HG03060 (cell line): Measurements from ENCODE around the gene IKZF1.

Source experiments
- ATAC-seq: cut with Tn5 transposase; IDR thresholded peaks from one replicate; pipeline ENCODE4 v1.9.1; 2021; ENCODE audit warnings: low read depth, moderate number of reproducible peaks; ENCODE audit not compliant: unreplicated experiment

Gene IKZF1

DNA sequence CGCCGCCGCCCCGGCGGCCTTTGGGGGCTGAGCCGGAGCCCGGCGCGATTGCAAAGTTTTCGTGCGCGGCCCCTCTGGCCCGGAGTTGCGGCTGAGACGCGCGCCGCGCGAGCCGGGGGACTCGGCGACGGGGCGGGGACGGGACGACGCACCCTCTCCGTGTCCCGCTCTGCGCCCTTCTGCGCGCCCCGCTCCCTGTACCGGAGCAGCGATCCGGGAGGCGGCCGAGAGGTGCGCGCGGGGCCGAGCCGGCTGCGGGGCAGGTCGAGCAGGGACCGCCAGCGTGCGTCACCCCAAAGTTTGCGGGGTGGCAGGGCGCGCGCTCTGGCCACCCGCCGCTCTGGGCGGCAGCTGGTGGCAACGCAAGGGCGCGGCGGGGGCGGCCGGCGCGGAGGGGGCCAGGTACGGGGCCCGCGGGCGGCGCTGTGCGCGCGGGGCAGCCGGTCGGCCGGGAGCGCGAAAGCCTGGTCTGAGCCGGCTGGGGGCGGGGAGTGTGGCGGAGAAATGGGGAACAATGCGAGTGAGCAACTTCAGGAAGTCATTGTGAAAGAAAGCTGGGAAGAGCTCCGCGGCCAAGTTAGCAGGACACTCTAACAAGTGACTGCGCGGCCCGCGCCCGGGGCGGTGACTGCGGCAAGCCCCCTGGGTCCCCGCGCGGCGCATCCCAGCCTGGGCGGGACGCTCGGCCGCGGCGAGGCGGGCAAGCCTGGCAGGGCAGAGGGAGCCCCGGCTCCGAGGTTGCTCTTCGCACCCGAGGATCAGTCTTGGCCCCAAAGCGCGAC, at the start of gene IKZF1:
Gene IKZF1 (plus strand): TSS at position 588 of the 782 bp plus-strand sequence. CDS start 14,346 bp downstream, outside the sequence.
- no peak for ATAC-seq

GRCh38 chr7:50261593-50261992, 42.9 kb upstream of the IKZF1 start:
- ATAC-seq, result no peak

GRCh38 chr7:50262446-50262845, 42.1 kb upstream of the IKZF1 start:
- no peak for ATAC-seq

DNA sequence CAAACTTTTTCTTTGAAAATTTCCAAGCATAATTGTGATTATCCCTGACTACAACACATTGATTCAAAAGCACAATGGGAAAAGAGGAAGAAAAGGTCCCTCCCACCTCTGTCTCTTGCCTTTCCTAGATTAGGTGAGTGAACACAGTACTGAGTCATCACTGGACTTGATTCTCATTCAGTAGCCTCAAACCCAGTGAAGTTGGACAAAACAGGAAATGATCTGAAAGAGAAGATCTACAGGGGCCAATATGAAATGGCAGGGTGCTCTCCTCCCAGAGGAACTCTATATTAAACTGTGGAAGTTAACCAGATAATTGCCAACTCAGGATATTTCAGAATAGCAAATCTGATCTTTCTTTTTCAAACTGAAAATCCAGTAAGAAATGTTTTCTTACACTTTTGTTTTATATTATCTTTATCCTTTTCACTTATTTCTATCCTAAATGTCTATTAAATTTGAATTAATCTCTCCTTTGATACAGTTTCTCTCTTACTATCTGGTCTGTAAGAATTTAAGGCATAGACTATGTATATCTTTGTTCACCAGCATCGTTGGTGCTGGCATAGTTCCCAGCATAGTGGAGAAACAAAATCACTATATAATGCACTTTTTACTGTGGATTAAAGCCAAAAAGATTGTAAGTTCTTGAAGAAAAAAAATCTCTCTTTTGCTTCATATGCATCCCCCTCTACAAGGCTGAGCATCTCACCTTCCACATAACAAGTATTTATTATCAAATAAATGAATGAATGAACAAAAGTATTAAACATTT, 41.4 kb upstream of the IKZF1 start:
- peak; percentile 48 for ATAC-seq

DNA sequence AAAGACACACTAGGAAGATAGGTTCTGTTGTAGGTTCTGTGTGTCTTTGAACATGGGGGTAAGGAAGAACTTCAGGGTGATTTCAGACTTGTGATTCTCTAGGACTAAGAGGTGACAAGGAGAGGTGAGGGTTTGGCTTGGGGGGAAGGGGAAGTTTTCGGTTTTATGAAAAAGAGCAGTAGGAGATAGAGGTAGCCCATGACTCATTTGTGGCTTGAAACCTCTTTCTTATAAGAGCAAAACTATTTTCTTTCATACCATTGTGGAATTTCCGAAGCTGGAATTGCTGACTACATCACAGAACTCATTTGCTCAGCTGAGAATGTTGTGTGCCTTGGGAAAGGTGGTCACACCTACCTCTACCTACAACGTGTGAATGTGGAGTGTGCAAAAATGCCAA, 39.6 kb upstream of the IKZF1 start:
- ATAC-seq, result no peak

DNA sequence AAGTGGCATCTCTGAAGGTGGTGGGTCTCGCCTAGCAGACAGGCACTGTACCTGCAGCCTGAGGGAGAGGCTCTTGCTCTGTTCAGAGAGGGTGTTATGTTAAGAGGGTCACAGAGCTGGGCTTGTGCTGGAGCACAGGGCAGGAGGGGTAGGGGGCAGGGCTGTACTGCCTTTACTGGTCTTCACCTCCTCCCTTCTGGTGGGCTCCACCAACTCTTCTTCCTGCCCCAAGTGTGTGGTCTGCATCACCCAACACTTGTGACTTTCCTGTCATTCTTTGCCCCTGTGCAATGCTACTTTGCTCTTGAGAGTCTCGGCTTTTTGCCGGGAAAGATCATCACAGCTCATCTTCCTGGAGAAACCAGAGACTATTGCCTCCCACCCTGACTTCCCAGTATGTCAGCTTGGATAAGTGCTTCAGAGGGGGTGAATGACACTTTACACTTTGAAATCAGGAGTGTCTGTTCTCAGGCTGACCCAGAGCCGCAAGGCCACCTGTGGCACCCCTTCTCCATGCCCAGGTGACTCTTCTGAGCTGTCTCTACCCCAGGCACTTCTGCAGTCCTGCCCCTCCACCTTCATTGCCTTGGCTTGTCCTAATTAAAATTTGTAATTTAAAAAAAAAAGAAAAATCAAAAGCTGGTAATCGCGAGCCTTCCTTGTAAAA, 38.4 kb upstream of the IKZF1 start:
- ATAC-seq, result no peak

DNA sequence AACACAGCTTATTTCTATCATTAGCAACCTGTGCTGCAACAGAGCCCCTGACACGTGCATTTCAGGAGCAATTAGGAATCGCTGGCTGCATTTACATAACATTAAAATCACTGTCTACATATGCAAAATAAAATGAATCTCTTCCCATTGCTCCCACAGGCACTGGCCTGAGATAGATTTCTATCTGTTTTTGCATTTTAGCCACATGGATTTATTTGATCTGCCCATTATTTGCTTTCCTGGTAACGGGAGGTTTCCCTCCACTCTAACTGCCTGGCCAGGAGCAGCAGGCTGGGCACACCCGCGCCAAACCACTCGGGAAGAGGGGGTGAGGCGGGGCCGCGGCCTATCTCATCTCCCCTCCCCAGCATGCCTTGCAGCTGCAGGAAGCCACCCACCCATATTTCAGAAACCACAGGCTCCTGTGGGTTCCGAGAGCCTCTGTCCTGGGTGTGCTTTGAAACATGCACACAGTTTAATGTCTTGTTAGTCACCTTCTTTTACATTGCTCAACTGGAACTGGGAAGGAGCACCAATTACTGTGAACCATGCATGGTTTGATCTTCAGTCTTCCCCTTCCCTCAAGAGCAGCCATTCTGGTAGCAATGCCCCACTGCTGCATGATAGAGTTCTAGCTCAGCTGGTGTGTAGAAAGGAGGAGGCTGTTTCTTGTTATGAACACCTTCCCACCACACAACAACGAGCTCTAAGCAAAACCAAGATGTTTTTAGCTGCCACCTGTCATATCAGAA, 37.7 kb upstream of the IKZF1 start:
- peak; percentile 28 for ATAC-seq

GRCh38 chr7:50267525-50268041, 36.9 kb upstream of the IKZF1 start:
- no peak for ATAC-seq

GRCh38 chr7:50268223-50268622, 36.3 kb upstream of the IKZF1 start:
- ATAC-seq, result no peak

- no peak for ATAC-seq
These were observed 35.5 kb upstream of the IKZF1 start for GRCh38 chr7:50268990-50269389.

DNA sequence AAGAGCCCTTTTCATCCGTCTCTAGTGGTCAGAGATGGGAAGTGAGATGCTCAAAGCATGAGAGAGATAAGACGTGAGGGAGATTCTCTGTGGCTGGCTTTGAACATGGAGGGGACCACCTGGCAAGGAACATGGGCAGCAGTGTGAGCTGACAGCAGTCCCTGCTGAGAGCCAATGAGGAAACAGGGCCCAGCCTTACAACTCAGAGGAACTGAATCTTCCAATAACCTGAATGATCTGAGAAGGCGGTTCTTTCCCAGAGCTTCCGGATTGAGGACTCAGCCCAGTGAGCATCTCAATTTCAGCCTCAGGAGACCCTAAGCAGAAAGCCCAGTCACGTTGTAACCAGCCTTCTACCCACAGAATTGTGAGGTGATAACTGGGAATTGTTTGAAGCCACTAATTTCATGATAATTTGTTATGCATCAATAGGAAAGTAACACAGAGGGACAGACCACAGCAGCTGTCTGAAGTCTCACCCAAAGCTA, 33.9 kb upstream of the IKZF1 start:
- peak; percentile 23 for ATAC-seq

GRCh38 chr7:50272808-50273207, 31.7 kb upstream of the IKZF1 start:
- no peak for ATAC-seq

DNA sequence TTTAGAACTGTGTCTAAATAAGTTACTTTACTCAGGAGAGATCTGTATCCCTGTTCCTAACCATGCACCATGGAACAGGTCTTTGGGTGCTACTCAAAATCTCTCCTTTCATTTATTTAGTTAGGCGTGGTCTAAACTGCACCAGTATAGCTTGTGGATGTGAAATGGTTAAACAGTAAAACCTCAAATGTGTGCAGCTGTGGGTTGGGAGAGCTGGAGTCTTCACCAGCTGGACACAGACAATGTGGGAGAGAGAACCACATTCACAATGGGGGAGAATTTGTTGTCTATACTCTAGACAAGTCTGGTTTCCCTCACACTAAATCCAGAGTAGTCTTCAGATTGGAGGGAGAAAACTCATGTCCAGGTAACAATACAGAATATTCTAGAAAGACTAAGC, 31.2 kb upstream of the IKZF1 start:
- no peak for ATAC-seq

- ATAC-seq, result no peak
These were observed 30.6 kb upstream of the IKZF1 start for GRCh38 chr7:50273870-50274269.

DNA sequence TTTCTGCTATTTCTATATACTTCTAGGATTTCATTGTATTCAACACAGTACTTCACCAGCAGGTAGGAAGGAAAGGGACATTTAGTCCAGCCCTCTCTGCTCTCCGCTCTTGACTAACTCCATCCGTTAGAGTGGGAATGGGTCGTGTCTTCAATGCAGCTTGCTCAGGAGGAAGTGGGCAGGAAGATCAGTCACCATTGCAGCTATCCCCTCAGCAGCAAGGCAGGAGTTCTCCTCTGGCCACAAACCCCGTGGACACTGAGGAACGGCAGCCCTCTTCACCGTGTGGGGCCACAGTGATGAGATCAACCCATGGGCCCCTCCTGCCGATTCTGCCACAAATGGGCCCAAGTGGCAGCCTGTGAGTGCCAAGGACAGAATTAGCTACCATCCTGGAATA, 30.2 kb upstream of the IKZF1 start:
- no peak for ATAC-seq

DNA sequence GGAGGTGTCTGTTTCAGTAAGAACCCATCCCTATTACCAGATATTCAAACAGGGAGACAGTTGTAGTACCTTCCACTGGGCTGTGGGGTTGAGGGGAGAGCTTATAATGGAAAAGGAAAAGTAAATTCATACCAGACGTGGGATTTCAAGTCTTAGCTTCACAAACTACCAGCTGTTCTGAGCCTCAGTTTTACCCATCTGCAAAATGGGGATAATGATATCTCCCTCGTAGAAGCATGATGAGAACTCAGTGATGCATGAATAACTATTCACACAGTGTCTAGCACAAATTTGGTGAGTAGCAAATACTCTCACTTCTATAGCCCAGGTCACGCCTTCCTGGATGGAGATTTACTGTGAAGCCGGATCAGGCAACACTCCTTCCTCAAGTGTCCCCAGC, 29.1 kb upstream of the IKZF1 start:
- ATAC-seq, result no peak

DNA sequence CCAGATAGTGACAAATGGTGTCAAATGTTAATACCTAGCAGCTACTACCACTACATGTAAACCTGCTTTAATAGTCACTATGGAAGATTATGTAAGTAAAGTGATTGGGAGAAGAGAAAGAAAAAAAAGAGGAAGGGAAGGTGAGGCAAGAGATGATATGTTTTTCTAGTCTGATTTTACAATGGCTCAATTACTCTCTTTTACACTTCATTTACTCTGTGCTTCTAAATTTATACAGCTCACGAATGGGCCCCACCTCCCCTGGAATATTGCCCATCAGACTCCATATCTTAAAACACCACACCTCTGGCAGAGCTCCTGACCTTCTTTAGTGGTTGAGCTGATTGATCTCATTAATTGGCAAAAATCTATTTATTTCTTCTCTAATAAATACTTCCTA, 28.0 kb upstream of the IKZF1 start:
- no peak for ATAC-seq

DNA sequence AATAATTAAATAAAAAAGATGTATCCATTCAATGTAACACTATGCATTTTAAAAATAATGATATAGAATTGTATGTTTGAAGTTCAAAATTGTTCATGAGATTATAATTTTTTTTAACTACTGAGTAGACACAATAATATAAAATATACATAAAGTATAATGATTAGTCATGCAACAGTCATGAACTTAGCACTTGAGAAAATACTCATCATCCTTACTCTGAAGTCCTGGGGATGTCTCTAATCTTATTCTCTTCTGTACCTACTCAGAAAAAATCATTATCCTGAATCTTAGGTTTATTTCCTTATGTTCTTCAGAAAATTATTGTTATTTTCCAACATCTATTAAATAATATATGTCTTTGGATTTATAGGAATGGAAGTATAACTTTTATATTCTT, 26.4 kb upstream of the IKZF1 start:
- ATAC-seq, result no peak

DNA sequence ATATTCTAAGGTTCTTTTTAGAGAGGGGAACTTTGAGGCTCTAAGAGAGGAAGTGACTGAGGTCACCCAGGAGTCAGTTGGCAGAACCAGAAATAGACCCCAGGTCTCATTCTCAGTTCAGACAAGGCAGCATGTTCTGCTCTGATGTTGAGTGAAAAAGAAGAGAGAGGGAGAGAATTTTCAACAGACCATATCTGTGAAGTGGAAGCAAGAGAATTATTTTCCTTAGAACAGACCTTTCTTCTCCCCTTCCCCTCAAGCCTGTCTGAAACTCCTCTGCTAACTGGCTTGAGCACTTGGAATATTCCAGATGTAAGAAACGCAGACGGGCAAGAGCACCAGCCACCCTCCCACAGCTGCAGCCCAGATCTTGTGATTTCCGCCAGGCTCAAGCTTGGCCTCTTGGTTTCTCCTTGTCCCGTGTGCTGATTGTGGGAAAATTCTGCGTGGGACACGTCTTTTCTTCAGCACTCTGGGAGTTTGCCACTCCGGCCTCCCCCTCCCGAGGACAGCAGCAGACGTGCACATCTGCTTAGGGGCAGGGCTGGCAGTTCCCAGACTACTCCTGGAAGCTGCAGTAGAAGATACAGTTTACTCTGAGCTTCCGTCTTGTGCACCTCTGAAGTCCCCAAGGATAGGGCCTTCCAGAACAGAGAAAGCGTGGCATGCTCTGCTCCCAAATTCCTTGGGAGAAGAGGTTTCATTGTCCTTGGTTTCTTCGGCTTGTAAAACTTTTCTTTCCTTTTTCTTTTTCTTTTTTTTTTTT, 22.7 kb upstream of the IKZF1 start:
- ATAC-seq, result peak; percentile 94
